ES-I3 (cell line): ENCODE data around the gene IL36G.

ENCODE experiments used
- H3K36me3 ChIP-seq: 2 replicates; pipeline ENCODE4 v1.6.1; 2013; ENCODE audit warnings: mild to moderate bottlenecking, low read length, control low read depth, moderate library complexity; ENCODE audit not compliant: insufficient read depth
- H3K4me1 ChIP-seq: 2 replicates; pipeline ENCODE4 v1.6.1; 2013; ENCODE audit warnings: mild to moderate bottlenecking, control low read depth, low read length; ENCODE audit not compliant: insufficient read depth
- H3K9ac ChIP-seq: 2 replicates; pipeline ENCODE4 v1.6.1; 2013; ENCODE audit warnings: low read depth, mild to moderate bottlenecking, low read length, moderate library complexity
- H3K9me3 ChIP-seq: 2 replicates; pipeline ENCODE4 v1.6.1; 2013; ENCODE audit warnings: mild to moderate bottlenecking, low read length, moderate library complexity; ENCODE audit not compliant: control insufficient read depth, insufficient read depth

IL36G gene

DNA sequence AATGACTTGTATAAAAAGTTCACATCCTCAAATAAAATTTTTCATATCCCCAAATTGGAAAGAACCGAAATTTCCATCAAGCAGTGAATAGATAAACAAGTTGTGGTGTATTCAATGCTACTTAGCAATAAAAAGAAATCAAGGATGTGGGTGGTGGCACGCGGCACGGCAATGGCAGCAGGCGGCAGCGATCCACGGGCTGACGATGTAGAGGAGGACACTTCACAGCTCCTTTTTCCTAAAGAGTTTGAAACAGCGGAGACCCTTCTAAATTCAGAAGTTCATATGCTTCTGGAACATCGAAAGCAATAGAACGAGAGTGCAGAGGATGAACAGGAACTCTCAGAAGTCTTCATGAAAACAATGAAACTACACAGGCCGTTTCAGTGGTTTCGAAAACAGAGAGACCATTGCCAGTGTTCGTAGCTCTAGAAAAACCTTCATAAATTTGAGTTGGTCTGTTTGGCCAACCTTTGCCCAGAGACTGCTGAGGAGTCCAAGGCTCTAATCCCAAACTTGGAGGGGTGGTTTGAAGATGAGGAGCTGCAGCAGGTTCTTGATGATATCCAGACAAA lies 17.6 kb downstream of the IL36G start:
- H3K9ac ChIP-seq: no peak overlapping the region

DNA sequence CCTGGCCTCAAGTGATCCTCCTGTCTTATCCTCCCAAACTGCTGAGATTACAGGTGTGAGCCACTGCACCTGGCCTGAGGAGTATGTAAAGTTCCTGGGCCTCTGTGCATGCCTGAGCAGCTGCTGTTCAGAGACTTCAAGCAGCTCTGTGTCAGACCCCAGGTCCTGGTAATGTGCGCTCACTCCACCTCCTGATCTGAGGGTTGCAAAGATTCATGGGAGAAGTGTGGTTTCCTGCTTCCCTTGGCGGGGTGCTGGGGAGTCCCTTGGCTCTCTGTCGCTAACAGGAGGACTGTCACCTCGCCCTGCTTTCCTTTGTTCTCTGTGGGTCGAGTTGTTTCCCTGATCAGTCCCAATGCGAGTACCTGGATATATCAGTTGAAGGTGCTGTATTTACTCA lies 18.8 kb downstream of the IL36G start:
- Histone ChIP-seq H3K36me3 (no peaks in the 10 kb centered on the region), H3K9me3 (peaks cover 5% of the 10 kb centered on the region), H3K9ac (no peak overlapping the region), H3K4me1 (no peaks in the 10 kb centered on the region)

More for the DNA sequence above, 17.6 kb downstream of the IL36G start:
- Histone ChIP-seq H3K4me1 (no peaks in the 10 kb centered on the region), H3K9me3 (peaks cover 5% of the 10 kb centered on the region), H3K36me3 (no peaks in the 10 kb centered on the region)

DNA sequence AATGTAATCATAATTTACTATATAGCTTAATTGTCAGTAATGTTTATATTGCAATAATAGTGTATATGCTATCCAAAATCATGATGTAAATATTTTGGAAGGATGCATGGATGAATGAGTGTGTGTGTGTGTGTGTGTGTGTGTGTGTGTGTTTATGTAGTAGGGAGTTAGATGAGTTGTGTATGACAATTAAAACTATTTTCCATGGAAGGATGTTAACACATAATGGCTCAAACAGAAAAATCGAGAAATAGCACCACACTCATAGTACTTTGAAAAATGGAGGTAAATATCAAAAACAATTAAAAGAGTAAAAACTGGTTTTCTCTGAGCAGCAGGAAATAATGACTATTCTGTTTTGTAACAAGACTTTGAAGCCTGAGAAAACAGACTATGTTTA lies 19.3 kb downstream of the IL36G start:
- Histone ChIP-seq H3K9ac (no peak overlapping the region), H3K36me3 (no peaks in the 10 kb centered on the region), H3K4me1 (no peaks in the 10 kb centered on the region), H3K9me3 (peaks cover 5% of the 10 kb centered on the region)

DNA sequence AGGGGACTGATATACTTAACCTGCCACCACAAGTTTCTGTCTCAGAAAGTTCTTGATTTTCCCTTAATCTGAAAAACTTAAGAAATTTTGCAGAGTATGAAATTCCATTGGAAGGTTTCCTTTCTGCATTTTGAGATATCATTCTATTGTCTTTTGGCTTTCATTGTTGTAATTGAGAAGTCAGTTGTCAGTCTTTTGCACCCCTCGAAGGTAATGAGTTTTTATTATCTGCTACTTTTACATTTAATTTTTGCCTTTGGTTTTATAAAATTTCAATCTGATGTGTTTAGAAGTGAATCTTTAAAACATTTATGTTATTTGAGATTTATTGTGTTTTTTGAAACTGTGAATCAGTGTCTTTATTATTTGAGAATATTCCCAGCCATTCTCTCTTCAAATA lies 22.6 kb downstream of the IL36G start:
- Histone ChIP-seq H3K36me3 (no peaks in the 10 kb centered on the region), H3K9me3 (peaks cover 5% of the 10 kb centered on the region), H3K9ac (no peak overlapping the region), H3K4me1 (no peaks in the 10 kb centered on the region)

DNA sequence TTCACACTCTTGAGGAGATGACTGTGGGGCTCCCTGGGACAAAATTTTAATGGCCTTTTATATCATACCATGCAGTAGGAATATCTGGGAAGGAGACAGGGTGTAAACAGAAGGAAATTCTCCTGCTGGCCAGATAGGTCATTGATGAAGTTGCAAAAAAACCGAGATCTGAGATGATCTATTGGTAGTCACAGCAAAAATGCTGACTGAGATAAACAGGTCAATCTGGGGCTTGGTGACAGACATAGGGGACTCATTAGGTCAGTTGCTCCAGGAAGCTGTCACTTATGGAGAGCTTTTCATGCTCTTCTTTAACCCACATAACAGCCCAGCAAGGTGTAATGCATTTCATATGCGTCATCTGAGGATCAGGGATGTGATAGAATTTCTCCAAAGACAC lies 24.9 kb downstream of the IL36G start:
- Histone ChIP-seq H3K9ac (no peak overlapping the region), H3K4me1 (no peaks in the 10 kb centered on the region), H3K36me3 (no peaks in the 10 kb centered on the region), H3K9me3 (peaks cover 5% of the 10 kb centered on the region)

DNA sequence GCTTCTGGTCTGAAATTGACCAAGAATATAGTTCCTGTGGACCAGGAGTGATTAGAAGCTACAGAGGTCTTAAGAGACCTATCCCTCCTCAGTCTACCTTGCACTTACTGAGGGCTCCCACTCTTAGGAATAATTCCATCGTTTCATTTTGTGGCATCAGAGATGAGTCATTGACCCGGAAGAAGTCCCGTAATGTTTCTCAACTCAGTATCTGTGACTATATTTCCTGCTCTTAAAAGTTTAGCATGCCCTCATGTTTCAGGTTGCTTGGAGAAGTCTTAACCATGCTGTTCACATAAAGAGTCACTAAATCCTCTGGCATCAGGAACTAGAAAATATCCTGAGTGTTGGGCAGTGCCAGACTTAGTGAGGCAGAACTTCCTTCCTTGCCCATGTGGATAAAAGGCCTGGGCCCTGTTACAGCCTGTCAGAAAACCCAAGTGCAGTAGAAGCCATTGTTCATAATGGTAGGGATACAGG lies 27.3 kb downstream of the IL36G start, which contains the start of gene IL36A:
Gene IL36A (plus strand): TSS at position 430 of the 480 bp plus-strand sequence. CDS start 413 bp downstream, outside the sequence.
- Histone ChIP-seq H3K36me3 (no peaks in the 10 kb centered on the region), H3K9me3 (no peaks in the 10 kb centered on the region), H3K9ac (no peak within 1 kb of the TSS), H3K4me1 (no peaks in the 10 kb centered on the region)

DNA sequence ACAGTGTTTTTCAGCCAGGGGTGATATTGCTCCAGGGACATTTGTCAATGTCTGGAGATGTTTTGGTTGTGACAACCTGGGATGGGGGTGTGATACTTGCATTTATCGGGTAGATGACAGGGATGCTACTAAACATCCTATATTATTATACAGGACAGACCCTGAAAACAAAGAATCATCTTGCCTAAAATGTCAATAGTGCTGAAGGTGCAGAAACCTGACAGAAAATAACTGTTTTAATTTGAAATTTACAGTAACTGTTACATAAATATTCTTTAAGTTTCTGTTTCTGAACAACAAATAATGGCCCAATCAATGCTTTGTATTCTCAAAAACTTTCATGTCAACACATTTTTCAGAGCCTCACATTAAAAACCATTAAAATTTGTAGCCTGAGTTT lies 29.4 kb downstream of the IL36G start:
- Histone ChIP-seq H3K4me1 (no peaks in the 10 kb centered on the region), H3K9ac (no peak overlapping the region), H3K9me3 (no peaks in the 10 kb centered on the region), H3K36me3 (no peaks in the 10 kb centered on the region)

DNA sequence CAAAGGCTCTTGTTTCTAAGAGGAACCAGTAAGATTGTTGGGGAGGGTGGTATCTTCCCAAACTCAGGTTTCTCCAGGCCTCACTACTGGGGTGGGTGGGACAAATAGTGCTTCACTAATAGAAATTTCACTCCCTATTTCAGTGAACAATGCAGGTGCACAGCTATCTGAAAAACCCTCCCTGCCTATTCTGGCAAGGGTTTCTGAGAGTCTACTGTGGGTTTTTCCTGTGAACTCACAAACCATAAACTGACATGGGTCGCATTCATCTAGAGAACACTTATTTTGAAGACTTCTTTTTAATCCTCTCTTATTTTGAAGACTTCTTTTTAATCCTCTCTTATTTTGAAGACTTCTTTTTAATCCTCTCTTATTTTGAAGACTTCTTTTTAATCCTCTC lies 31.8 kb downstream of the IL36G start:
- Histone ChIP-seq H3K36me3 (no peaks in the 10 kb centered on the region), H3K9ac (no peak overlapping the region), H3K4me1 (no peaks in the 10 kb centered on the region), H3K9me3 (no peaks in the 10 kb centered on the region)

DNA sequence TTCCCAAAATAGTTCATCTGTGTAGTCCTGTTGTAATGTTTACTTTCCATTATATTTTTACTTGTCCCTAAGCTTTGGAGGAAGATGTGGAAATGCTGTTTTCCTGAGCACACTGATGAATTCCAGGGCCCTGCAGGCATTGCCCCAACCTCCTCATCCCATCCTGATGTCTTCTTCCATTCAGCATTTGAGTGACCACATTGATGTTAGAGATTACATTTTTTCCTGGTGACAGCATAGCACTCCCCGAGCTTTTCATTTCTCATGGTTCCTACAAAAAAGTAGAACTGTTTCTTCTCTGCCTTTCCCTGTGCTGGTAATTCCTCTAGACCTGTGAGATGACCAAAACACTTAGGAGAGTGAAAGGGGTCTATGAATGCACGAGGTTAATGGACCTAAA lies 32.3 kb downstream of the IL36G start:
- Histone ChIP-seq H3K9ac (no peak overlapping the region), H3K36me3 (no peaks in the 10 kb centered on the region), H3K4me1 (no peaks in the 10 kb centered on the region)

DNA sequence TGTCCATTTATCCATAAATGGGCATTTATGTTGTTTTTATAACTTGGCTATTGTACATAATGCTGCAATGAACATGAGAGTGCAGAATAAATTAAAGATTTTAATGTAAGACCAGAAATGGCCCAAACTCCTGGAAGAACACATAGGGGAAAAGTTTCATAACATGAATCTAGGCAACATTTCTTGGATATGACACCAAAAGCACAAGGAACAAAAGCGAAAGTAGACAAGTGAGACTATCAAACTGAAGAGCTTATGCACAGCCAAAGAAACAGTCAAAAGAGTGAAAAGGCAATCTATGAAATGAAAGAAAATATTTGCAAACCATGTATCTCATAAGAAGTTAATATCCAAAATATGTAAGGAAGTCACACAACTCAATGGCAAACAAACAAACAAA lies 33.3 kb downstream of the IL36G start:
- H3K36me3 ChIP-seq: no peaks in the 10 kb centered on the region
- no peaks in the 10 kb centered on the region for H3K4me1 ChIP-seq
- no peak overlapping the region for H3K9ac ChIP-seq
- H3K9me3 ChIP-seq: no peaks in the 10 kb centered on the region

More for the DNA sequence above, 32.3 kb downstream of the IL36G start:
- no peaks in the 10 kb centered on the region for H3K9me3 ChIP-seq

DNA sequence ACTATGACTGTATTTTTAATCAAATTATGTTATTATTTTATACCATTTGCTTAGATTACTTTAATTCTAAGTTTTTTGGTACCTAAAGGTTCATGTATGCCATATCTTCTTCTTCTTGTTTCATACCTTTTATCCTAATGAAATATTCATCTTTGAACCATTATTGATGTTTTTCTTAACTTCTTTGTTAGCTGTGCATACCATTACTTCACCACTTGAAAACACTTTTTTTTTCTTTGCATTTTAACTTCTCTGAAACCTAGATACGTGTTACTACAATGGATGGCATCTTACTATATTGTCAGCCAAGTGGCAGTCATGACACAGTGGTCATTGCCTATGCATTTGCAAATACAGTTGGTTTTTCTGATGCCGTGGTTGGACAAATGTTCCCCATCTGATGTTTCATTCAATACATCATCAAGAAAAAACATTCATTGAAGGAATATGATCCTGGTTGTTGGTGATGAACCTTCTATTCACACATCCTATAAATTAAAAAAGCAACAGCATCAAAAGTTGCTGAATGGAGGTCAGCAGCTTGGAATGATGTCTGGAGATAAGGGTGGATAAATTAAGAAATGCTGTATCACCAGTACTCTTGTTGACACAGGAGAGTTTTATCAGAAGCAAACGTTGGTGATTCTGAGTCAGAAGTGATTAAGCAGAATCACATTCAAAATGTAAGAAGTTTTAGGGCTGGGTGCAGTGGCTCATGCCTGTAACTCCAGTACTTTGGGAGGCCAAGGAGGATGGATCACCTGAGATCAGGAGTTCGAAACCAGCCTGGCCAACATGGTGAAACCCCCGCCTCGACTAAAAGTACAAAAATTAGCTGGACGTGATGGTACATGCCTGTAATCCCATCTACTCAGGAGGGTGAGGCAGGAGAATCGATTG lies 34.9 kb downstream of the IL36G start:
- Histone ChIP-seq H3K4me1 (no peaks in the 10 kb centered on the region), H3K9me3 (no peaks in the 10 kb centered on the region), H3K9ac (no peak overlapping the region), H3K36me3 (no peaks in the 10 kb centered on the region)

DNA sequence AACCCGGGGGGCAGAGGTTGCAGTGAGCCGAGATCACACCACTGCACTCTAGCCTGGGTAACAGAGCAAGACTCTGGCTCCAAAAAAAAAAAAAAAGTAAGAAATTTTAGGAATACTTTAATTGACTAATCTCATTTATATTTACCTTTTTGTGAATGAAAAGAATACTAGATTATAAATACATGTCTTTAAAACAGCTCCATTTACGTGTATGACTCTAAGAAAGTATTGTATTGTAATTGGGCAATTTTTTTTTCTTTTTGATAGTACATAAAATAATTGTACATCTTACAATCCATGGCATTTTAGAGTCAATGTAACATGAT lies 35.5 kb downstream of the IL36G start:
- H3K9me3 ChIP-seq: no peaks in the 10 kb centered on the region
- H3K9ac ChIP-seq: no peak overlapping the region
- no peaks in the 10 kb centered on the region for H3K36me3 ChIP-seq
- no peaks in the 10 kb centered on the region for H3K4me1 ChIP-seq

DNA sequence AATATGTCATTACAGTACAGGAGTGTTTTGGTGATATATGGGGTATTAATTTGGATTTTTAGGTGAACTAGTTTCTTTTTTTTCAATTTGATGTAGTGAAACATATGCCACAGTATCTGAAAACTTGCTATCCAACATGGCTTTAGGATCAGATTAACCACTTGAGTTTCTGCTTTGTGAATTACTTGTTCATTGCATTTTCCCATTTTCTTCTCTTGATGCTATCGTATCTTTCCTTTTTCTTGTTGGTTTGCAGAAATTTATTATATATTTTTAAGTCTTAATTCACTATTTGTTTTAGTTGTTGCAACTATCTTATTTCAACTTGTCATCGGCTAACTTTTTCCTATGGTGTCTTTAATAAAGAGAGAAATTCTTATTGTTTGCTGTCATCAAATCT lies 36.3 kb downstream of the IL36G start:
- Histone ChIP-seq H3K9me3 (no peaks in the 10 kb centered on the region; the same call in 1 of the 2 replicates), H3K4me1 (no peaks in the 10 kb centered on the region), H3K9ac (no peak overlapping the region), H3K36me3 (no peaks in the 10 kb centered on the region)

DNA sequence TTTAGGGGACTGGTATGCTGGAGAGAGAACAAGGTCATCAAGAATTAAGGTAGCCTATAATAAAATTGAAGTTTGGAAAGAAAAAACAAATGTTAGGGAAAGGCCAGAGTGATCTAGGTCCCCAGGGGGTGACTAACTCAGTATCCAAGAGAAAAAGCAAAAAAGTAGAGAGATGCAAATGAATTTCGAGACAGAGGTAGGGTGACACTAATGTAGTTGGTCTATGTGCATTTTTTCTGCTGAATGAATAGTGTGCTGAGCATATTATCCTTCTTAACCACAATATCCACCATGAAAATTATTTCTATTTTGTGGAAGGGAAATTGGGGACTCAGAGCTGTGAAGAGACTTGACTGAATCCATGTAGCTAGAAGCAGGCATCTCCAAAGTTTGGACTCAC lies 37.2 kb downstream of the IL36G start:
- Histone ChIP-seq H3K36me3 (no peaks in the 10 kb centered on the region), H3K9me3 (no peaks in the 10 kb centered on the region; the same call in 1 of the 2 replicates), H3K9ac (no peak overlapping the region), H3K4me1 (no peaks in the 10 kb centered on the region)

DNA sequence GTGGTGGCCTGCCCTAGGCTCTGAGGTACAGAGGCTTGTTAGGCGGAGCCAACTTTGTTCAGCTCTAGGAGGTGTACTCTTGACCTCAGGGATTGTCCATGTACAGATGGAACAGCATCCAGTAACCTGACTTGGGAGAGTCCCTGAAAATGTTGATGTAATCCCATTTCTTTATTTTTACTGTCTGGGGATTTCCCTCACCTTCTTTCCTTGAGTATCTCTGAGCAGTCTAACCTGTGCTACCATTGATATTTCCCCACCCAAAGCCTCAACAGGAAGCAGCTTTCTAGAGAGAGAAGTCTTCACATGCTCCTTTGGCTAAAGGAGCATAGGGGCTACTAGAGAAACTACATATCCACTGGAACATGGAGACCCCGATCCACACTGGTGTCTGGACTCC lies 37.8 kb downstream of the IL36G start:
- H3K36me3 ChIP-seq: no peaks in the 10 kb centered on the region

More for the DNA sequence above, 37.8 kb downstream of the IL36G start:
- Histone ChIP-seq H3K9ac (no peak overlapping the region), H3K4me1 (no peaks in the 10 kb centered on the region), H3K9me3 (no peaks in the 10 kb centered on the region; the same call in 1 of the 2 replicates)
